HG03103 (cell line): ENCODE measurements around the gene CES1.
"Not testable (repeated sequence)": the region's sequence is repeated elsewhere in the genome, so short reads cannot be mapped to it uniquely, and the experiment has no call there.

Experiments
- ATAC-seq: cut with Tn5 transposase; IDR thresholded peaks from one replicate; pipeline ENCODE4 v1.9.1; 2021; ENCODE audit warnings: low read depth; ENCODE audit not compliant: unreplicated experiment

The CES1 gene

DNA sequence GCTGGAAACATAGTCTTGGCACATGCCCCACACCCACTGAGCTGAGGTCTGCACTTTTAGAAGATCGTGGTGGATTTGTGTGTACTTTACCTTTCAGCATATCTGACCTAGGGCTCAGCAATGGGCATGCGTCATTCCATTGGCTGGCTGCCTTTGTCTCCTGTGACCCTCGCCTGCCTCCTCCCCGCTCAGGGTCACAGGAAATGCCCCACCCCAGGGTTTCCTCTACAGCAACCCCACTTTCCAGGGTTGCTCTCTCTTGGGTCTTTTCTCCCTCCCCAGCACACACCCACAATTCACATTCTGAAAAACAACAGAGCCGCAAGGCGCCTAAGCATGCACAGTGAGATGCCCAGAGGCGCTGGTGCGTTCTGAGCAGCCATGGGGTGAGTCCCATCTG, 29.2 kb downstream of the CES1 start:
- not testable (repeated sequence) for ATAC-seq

DNA sequence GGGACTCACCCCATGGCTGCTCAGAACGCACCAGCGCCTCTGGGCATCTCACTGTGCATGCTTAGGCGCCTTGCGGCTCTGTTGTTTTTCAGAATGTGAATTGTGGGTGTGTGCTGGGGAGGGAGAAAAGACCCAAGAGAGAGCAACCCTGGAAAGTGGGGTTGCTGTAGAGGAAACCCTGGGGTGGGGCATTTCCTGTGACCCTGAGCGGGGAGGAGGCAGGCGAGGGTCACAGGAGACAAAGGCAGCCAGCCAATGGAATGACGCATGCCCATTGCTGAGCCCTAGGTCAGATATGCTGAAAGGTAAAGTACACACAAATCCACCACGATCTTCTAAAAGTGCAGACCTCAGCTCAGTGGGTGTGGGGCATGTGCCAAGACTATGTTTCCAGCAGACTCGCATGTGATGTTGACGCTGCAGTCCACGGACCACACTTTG, 39.9 kb downstream of the CES1 start:
- not testable (repeated sequence) for ATAC-seq

DNA sequence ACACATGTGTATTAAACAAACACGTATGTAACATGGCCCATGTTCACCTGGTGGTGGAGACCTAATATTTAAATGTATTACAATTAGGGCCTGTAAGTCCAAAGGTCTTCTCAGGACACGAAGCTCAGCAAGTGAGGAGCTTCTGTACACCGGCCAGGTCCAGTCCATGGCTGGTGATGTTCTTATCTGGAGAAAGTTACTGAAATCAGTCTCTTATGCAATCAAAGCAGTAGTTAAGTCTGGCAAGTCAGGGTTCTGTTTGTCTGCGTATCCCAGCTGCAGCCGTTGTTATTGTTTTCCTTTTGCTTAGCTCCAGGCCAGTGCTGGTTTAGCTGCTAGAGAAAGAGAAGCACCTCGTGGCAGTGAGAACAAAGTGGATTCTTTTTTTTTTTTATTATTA, 41.4 kb downstream of the CES1 start:
- not testable (repeated sequence) for ATAC-seq

DNA sequence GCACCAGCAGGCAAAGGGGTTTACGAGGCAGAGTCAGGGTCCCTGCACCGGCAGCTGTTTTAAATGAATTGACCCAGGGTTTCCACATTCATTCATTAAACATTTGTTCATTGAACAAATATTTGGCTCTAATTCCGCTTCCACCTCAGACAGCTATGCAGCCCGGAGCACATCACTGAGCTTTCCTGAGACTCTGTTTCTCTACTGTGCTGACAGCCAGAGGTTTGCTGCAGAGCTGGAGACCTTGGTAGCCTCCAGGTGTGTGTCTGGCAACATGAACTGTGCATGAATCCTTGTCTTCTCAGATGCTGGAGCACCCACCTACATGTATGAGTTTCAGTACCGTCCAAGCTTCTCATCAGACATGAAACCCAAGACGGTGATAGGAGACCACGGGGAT, 42.7 kb downstream of the CES1 start:
- ATAC-seq = not testable (repeated sequence)

DNA sequence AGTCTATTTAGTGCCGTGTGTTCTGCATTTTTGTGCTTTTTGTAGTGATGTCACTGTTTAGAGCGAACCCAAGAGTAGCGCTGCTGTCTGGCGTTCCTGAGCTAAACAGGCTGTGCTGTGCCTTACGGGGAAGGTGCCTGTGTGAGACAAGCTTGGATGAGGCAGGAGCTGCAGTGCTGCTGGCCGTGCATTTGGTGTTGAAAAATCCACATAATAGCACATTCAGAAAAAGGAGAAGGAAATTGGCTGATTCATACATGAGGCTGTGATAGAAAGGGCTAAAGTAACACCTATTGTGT, 50.2 kb downstream of the CES1 start:
- ATAC-seq = not testable (repeated sequence)

DNA sequence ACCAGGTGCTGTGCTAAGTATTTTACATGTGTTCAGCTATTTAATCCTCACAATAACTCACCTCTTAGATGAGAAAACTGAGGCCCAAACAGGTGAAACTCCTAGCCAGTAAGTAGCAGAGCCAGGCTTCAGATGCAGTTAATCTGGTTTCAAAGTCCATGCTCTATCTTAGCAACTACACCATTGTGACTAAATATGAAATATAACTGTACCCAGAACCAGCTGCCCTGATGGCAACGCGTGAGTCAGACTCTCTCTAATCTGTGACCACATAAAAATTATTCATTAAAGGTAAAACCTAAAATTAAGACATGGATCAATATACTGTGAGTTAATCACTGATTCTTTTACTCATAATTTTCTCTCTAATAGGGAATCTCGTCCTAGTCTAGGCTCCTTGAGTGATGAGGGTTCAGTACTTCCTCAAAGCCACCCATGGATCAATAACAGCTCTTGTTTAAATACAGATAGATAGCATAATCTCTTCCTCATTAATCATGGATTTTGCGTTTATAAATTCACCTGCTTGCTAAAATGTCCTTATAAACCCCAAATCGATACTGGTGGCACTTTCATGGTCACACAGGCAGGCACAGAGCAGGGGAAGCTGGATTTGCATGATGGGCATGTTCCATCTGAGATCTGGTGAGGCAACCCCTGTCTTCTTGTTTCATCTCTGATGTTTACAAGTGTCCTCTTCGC, 50.7 kb downstream of the CES1 start:
- ATAC-seq = not testable (repeated sequence)

DNA sequence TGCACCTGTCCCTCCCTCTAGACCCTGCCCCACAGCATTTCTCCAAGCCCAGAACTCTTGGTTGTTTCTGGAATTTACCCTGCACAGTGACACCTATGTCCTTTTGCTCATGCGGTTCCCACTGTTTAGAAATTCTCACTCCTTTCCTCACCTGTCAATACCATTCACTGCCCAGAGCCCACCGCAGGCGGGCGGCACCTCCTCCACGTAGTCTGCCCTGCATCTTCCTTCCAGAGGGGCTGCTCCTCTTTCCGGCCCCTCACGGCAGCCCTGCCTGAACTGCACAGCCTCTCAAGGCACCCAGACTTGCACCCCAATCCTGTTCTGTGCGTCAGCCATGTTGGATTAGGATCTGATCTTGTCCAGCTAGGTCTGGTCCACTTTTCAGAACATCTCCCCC, 51.4 kb downstream of the CES1 start:
- not testable (repeated sequence) for ATAC-seq

DNA sequence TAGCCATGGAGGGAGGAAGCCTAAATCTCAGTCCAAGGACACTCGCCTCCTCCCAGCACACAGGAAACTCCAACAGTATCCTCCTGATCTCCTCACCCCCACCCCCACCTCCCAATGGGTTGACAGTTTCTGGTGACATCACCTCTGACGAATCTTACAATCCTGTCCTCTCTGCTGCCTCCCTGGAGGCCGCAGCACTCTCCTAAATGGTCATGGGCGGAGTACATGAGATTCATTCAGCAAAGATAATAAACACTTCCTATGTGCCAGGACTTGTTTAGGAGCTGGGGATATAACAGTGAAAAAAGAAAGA, 52.8 kb downstream of the CES1 start:
- not testable (repeated sequence) for ATAC-seq

DNA sequence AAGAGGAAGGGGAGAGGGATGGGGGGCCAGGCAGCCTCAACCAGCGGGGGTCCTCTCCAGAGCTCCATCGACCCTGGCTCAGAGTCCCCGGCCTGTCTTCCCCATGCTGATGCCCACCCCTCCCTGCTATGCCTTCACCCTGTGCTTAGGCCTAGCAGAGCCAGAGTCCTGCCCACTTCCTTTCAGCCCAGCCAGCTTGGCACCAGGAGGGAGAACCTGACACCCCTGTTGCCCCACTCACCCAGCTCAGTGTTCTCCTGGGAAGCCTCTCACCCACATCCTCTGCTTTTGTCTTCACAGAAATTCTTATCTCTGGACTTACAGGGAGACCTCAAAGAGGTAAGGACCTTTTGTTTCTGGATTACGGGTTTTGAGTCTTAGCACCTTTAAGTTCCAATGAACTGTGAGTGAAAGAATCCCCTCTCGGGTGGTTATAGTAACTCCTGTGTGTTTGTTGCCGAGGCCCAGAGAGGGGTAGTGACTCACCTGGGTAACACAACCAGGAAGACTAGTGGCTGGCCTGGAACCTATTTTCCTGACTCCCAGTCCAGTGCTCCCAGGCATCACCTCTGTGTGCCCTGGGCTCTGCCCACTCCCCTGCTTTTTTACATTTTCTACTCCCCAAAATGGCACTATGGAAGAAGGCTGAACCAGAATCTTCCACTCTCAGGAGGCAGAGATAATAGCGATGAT, 53.3 kb downstream of the CES1 start:
- no peak for ATAC-seq

DNA sequence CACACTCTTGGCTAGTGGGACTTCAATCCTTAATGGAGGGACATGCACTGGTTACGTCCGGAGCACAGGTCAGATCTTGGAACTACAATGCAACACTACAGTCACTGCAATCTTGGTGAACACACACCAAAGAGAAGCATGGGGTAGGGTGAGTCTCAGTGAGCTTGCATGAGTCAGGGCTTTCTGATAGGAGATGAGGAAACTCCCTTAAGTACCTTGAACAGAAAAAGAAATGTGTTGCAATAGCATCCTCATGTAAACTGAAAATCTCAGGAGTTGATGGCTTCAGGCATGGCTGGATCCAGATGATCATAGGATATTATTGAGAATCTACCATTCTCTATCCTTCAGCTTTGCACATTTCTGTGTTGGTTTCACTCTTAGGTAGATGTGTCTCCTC, 54.1 kb downstream of the CES1 start:
- no peak for ATAC-seq

DNA sequence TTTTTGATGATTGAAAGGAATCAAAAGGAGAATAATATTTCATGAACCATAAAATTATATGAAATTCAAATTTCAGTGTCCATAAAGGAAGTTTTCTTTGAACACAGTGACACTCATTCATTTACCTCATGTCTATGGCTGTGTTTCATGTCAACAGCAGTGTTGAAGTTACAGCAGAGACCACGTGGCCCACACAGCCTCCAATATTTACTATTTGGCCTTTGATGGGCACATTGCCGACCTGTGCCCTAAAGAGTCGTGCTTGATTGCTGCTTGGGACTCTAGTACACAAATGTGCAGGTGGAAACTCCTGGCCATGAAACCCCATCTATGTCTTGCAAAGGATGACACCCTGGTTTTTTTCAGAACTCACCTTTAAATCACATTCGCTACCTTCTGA, 57.0 kb downstream of the CES1 start:
- no peak for ATAC-seq

DNA sequence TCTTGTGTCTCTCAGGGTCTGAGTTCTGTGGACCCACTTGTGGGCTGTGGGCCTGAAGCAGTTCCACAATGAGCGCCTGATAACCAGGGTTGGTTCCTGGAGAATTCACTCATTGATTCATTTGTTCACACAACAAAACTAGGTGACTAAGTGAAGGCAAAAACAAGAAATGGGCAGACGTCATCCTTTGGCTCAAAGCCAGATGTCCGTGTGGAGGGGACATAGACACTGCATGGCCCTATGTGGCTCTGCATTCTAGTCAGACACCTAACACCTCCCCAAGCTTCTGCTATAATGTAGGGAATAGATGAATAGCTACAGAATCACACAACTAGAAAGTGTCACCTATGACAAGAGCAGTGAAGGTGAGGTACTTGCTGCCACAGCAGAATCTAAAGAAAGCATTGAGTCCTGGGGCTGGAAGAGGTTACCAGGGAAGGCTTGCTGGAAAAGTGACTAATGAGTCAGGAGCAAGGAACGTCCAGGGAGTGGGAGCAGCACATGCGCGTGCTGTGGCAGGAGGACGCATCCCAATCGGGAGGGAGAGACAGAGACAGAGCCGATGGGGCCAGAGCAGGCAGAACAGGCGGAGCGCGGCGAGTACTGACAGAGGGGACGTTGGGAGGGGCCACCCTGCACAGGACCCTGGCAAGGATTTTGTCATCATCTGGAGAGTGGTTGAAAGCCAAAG, 58.9 kb downstream of the CES1 start:
- ATAC-seq = no peak

DNA sequence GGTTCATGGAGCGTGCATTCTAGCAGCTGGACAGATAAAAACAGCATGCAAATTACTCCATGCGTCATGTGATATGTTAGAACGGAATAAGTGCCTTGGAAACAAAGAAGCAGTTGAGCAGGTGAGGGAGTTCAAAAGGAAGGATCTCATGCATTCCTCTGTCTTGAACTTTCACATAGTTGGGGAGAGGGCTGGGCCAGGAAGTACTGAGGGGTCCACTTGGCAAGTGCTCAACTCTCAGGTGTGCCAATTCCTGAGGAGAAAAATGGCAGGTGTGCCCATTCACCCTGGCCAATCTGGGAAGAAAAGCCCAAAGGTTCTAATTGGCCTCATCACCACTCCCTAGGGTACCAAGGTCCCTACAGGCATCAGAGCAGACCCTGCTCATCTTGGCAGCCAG, 67.7 kb downstream of the CES1 start:
- no peak for ATAC-seq

DNA sequence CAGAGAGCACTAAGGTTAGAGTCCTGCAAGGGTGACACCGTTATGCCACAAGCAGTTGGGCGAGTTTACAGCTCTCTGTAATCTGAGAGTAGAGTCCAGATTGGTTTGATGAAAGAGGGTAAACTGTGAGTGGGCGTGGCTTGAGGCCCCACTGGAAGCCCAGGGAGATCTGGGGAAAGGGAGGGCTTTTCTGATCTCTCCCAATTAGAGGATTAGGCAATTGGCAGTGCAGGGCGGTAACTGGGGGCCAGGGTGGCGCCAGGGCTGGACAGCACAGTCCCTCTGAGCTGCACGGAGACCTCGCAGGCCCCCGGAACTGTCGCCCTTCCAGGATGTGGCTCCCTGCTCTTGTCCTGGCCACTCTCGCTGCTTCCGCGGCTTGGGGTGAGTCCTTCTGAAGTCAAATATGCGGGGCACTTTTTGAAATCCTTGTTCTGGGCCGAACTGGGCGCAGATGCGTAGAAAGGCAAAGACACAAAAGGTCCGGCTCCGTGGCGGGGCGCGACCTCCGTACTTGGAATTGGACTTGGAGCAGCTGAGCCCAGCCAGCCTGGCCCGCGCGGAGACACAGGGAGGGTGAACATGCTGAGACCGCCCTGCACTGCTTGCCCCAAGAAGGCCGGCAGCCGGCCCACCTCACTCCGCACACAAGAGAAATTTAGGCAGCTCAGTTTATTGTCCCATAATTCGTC, 72.4 kb downstream of the CES1 start:
- ATAC-seq = no peak

DNA sequence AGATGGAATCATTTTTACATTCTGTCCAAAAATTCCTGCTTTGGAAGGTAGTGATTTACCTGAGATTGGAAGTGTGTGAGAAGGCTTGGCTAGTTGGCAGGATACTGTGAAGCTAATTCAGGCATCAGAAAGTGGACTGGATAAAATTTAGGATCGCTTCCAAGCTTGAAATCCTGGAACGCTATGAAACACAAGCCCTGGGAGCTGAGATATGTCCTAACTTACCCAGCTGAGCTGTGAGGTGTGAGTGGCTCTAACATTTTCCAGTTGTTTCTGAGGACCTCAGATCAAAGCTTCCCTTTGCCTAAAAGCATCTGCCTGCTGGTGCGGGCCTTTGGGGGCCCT, 73.0 kb downstream of the CES1 start:
- ATAC-seq = not testable (repeated sequence)

DNA sequence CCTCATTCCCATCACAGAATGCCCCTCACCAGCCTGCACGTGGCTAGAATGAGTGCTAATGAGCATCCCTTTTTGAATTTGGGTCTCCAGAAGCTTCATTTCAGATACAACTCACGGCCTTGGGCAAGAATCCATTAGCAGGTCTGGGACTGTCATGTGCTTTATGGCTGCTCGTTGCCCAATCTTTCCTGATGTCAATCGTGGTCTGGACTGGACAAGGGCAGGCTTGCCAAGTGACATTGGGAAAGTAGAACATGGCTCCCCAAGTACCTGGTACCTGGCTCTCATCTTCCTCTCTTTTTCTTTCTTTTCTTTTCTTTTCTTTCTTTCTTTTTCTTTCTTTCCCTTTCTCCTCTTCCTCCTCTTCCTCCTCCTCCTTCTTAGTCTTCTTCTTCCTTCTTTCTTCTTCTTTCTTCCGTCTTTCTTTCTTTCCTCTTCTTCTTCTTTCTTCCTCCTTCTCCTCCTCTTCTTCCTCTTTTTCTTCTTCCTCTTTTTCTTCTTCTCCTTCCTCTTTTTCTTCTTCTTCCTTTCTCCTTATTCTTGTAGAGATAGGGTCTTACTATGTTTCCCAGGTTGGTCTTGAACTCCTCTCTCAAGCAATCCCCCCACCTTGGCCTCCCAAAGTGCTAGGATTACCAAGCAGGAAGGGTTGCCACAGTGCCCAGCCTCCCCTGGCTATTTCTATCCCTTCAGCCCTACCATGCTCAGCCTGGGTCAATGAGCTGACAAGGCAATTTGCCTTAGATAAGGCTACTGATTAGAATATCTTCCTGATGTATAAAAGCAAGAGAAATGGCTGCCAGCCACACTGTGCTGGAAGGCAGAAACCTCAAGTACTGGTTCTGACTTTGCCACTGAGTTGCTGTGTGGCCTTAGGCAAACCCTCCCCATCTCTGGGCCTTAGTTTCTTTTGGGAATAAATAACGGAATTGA, 75.0 kb downstream of the CES1 start:
- not testable (repeated sequence) for ATAC-seq

DNA sequence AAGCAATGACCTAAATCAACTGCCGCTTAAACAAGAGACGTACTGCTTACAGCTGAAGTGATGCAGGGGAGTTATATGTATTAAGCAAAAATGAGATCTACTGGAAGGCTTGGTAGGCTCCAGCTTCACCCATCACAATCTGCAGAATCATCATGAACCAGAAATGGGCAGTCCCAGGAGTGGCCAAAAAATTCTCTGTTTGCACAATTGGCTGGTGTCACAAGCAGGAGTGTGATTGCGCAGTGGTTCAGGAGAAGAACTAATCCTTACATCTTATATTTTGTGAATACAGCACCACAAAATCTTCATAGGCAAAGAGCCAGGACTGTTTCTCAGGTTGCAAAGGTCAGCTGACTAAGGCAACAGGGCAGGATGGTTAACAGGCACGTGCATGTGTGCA, 75.9 kb downstream of the CES1 start:
- ATAC-seq = no peak

DNA sequence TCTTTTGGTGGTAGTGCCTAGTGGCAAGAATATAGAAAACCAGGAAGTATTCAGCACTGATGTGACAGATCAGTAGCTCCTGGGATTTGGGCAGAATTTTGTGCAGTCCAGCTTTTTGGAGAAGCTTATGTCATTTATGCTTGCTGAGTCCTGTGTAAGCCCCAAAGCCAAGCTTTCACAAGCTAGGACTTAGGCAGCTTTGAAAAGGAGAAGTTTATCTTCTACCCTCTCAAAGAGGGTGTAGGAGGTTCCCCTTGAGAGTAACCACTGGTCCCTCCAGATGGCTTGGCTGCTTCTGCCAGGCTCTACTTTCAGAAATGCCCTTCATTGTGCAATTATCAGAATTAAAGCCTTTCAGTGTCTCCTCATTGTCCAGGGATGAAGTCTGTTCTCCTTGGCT, 78.8 kb downstream of the CES1 start:
- ATAC-seq = no peak

DNA sequence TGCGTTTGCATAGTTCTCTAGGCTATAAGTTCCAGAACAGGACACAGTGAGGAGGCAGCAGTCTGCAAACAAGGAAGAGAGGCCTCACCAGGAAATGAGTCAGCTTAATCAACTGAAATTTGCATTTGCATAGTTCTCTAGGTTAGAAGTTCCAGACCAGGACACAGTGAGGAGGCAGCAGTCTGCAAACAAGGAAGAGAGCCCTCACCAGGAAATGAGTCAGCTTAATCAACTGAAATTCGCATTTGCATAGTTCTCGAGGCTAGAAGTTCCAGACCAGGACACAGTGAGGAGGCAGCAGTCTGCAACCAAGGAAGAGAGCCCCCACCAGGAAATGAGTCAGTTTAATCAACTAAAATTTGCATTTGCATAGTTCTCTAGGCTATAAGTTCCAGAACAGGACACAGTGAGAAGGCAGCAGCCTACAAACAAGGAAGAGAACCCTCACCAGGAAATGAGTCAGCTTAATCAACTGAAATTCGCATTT, 79.7 kb downstream of the CES1 start:
- not testable (repeated sequence) for ATAC-seq
